Uterus (tissue), 2 donors: ENCODE measurements around the gene RASAL2.

Experiments
- POLR2A ChIP-seq, 2 donors: fragments of 450-650 bp; IDR thresholded peaks; one replicate each; pipeline ENCODE4 v1.6.1; 2016; ENCODE audit warnings: antibody characterized with exemption in 2 of 2, mild to moderate bottlenecking in 1 of 2, moderate library complexity in 1 of 2
- TF ChIP-seq, protein P1 (sequence below), 4 experiments: fragments of 200-600 bp in 2 of 4; fragments of 450-650 bp in 2 of 4; sonication (generic) in 2 of 4; IDR thresholded peaks; one replicate each; pipeline ENCODE4 v1.5.1; 2016 to 2019; ENCODE audit warnings: antibody characterized with exemption in 4 of 4, mild to moderate bottlenecking in 2 of 4, moderate library complexity in 1 of 4

DNA sequence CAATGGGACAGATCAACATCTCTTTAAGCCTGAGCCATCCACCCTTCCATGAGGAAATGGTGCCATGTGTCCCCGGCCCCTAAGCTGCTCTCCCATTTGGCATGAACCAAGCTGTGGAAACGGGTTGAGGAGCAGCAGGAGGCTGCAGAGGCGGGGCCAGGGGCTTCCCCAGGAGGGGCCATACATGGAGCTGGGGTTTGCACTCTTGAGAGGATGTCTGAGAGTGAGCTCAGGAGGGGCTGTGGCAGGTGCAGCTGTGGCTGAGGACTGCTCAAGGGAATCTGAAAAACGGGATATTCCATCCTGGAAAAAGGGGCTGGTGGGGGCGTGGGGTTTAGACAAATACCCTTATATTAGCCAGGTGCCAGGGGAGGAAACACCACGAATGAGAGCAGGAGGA, 409.9 kb downstream of the RASAL2 start:
- TF ChIP-seq POLR2A (IDR thresholded peaks at IDR 0.05), result no peak
- TF ChIP-seq, protein P1, sequence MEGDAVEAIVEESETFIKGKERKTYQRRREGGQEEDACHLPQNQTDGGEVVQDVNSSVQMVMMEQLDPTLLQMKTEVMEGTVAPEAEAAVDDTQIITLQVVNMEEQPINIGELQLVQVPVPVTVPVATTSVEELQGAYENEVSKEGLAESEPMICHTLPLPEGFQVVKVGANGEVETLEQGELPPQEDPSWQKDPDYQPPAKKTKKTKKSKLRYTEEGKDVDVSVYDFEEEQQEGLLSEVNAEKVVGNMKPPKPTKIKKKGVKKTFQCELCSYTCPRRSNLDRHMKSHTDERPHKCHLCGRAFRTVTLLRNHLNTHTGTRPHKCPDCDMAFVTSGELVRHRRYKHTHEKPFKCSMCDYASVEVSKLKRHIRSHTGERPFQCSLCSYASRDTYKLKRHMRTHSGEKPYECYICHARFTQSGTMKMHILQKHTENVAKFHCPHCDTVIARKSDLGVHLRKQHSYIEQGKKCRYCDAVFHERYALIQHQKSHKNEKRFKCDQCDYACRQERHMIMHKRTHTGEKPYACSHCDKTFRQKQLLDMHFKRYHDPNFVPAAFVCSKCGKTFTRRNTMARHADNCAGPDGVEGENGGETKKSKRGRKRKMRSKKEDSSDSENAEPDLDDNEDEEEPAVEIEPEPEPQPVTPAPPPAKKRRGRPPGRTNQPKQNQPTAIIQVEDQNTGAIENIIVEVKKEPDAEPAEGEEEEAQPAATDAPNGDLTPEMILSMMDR (IDR thresholded peaks at IDR 0.05), result no peak
